ENCODE data around the gene ADGRE3. TPM values are rescaled to one million over a fixed set of nuclear protein-coding genes. Genes with fewer than 3 reads are reported as not detected.
"Not testable (repeated sequence)": the region's sequence is repeated elsewhere in the genome, so short reads cannot be mapped to it uniquely, and the experiment has no call there.

Gene ADGRE3
- total RNA-seq, 1 donor from 2014 or later: 0.10 TPM

- no peak for ATAC-seq
- DNase-seq (ENCODE audit: low spot score): no peak
Observed at GRCh38 chr19:14672188-14672872, 2.3 kb downstream of the ADGRE3 start.

GRCh38 chr19:14670408-14670807 is 4.2 kb downstream of the ADGRE3 start:
- DNase-seq (ENCODE audit: low spot score) (no peak), ATAC-seq (no peak)

GRCh38 chr19:14669940-14670339 is 4.7 kb downstream of the ADGRE3 start:
- no peak for ATAC-seq

GRCh38 chr19:14661372-14661924 is 13.2 kb downstream of the ADGRE3 start:
- ATAC-seq (no peak), DNase-seq (ENCODE audit: low spot score) (no peak)

More at GRCh38 chr19:14669940-14670339, 4.7 kb downstream of the ADGRE3 start:
- no peak for DNase-seq (ENCODE audit: low spot score)

- no peak for DNase-seq (ENCODE audit: low spot score)
- ATAC-seq: no peak
Observed at GRCh38 chr19:14659874-14660489, 14.7 kb downstream of the ADGRE3 start.

- DNase-seq (ENCODE audit: low spot score): no peak
Observed at GRCh38 chr19:14655726-14656125, 18.9 kb downstream of the ADGRE3 start.

GRCh38 chr19:14654786-14655560 is 19.7 kb downstream of the ADGRE3 start:
- ATAC-seq (no peak), DNase-seq (ENCODE audit: low spot score) (no peak)

More at GRCh38 chr19:14655726-14656125, 18.9 kb downstream of the ADGRE3 start:
- no peak for ATAC-seq

GRCh38 chr19:14650161-14650560 is 24.5 kb downstream of the ADGRE3 start:
- no peak for DNase-seq (ENCODE audit: low spot score)
- ATAC-seq: no peak

GRCh38 chr19:14649020-14649419 is 25.6 kb downstream of the ADGRE3 start:
- DNase-seq (ENCODE audit: low spot score) (no peak), ATAC-seq (no peak)

- no peak for ATAC-seq
- DNase-seq (ENCODE audit: low spot score): no peak
Observed at GRCh38 chr19:14648506-14648905, 26.1 kb downstream of the ADGRE3 start.

GRCh38 chr19:14639536-14640277 is 34.9 kb downstream of the ADGRE3 start:
- ATAC-seq (no peak), DNase-seq (ENCODE audit: low spot score) (no peak)

- DNase-seq (ENCODE audit: low spot score) (no peak), ATAC-seq (no peak)
Observed at GRCh38 chr19:14632286-14632685, 42.4 kb downstream of the ADGRE3 start.

- ATAC-seq (no peak), DNase-seq (ENCODE audit: low spot score) (no peak)
Observed at GRCh38 chr19:14629557-14629956, 45.1 kb downstream of the ADGRE3 start.

- not testable (repeated sequence) for ATAC-seq; DNase-seq (ENCODE audit: low spot score)
Observed at GRCh38 chr19:14624491-14624890, 50.2 kb downstream of the ADGRE3 start.

- ATAC-seq: no peak
- DNase-seq (ENCODE audit: low spot score): no peak
Observed at GRCh38 chr19:14619404-14619803, 55.2 kb downstream of the ADGRE3 start.

- no peak for DNase-seq (ENCODE audit: low spot score)
Observed at GRCh38 chr19:14616407-14616806, 58.2 kb downstream of the ADGRE3 start.

GRCh38 chr19:14615623-14616022 is 59.0 kb downstream of the ADGRE3 start:
- no peak for ATAC-seq
- no peak for DNase-seq (ENCODE audit: low spot score)

More at GRCh38 chr19:14616407-14616806, 58.2 kb downstream of the ADGRE3 start:
- no peak for ATAC-seq

- DNase-seq (ENCODE audit: low spot score) (no peak), ATAC-seq (peak; percentile 24)
Observed at GRCh38 chr19:14614099-14614412, 60.6 kb downstream of the ADGRE3 start.

- DNase-seq (ENCODE audit: low spot score); ATAC-seq: not testable (repeated sequence)
Observed at GRCh38 chr19:14613399-14614098, 61.1 kb downstream of the ADGRE3 start.

- DNase-seq (ENCODE audit: low spot score) (no peak), ATAC-seq (no peak)
Observed at GRCh38 chr19:14612657-14613056, 62.0 kb downstream of the ADGRE3 start.
